CD14-positive monocyte (primary cell): Measurements from ENCODE around the gene AATK. TPM values are rescaled to one million over a fixed set of nuclear protein-coding genes. Genes with fewer than 3 reads are reported as not detected.

Experiments used
- DNase-seq, 3 donors: peaks; one replicate each; pipeline ENCODE4 v3.0.0-alpha.2; 2011 to 2022
- H2AFZ ChIP-seq: 2 replicates; pipeline ENCODE4 v1.6.0; 2012; ENCODE audit warnings: mild to moderate bottlenecking, low read depth, low read length, inconsistent platforms; ENCODE audit not compliant: insufficient read depth, poor library complexity, severe bottlenecking
- H3K27ac ChIP-seq, 2 donors: 1 replicate in 1 of 2; 2 replicates in 1 of 2; pipeline ENCODE4 v1.5.1; 2012 to 2013; ENCODE audit warnings: low read length in 2 of 2, control low read depth in 1 of 2, inconsistent platforms in 1 of 2, low read depth in 1 of 2, mild to moderate bottlenecking in 1 of 2
- H3K27me3 ChIP-seq, 2 donors: one replicate each; pipeline versions ENCODE4 v1.6.0 to v1.6.1; 2011 to 2013; ENCODE audit warnings: low read length in 2 of 2; ENCODE audit not compliant: control insufficient read depth in 2 of 2, insufficient read depth in 2 of 2
- H3K36me3 ChIP-seq, 2 donors: replicated peaks in 1 of 2; 1 replicate in 1 of 2; 2 replicates in 1 of 2; pipeline versions ENCODE4 v1.5.1 to v1.6.1; 2012 to 2013; ENCODE audit warnings: low read length in 2 of 2, control low read depth in 1 of 2, inconsistent platforms in 1 of 2, mild to moderate bottlenecking in 1 of 2; ENCODE audit not compliant: insufficient read depth in 2 of 2, control insufficient read depth in 1 of 2
- H3K4me1 ChIP-seq, 2 donors: 1 replicate in 1 of 2; 2 replicates in 1 of 2; pipeline versions ENCODE4 v1.5.1 to v1.6.1; 2012 to 2013; ENCODE audit warnings: low read length in 2 of 2, control low read depth in 1 of 2, inconsistent platforms in 1 of 2, mild to moderate bottlenecking in 1 of 2, moderate library complexity in 1 of 2; ENCODE audit not compliant: insufficient read depth in 2 of 2, control insufficient read depth in 1 of 2
- H3K4me2 ChIP-seq: replicated peaks from 2 replicates; pipeline ENCODE3; 2012; ENCODE audit warnings: low read length, moderate library complexity, mild to moderate bottlenecking; ENCODE audit not compliant: poor library complexity, severe bottlenecking; ENCODE audit errors: extremely low read depth
- H3K4me3 ChIP-seq, 3 experiments: fragments of 200-600 bp in 1 of 3; sonication (generic) in 1 of 3; replicated peaks in 1 of 3; 1 replicate in 2 of 3; 2 replicates in 1 of 3; pipeline ENCODE4 v1.5.1; 2011 to 2013; ENCODE audit warnings: low read length in 3 of 3, mild to moderate bottlenecking in 3 of 3, control low read depth in 2 of 3, low read depth in 2 of 3, inconsistent platforms in 1 of 3, moderate library complexity in 1 of 3
- H3K79me2 ChIP-seq: 2 replicates; pipeline ENCODE4 v1.6.0; 2012; ENCODE audit warnings: mild to moderate bottlenecking, control low read depth, inconsistent platforms, low read length, moderate library complexity; ENCODE audit not compliant: insufficient read depth
- H3K9ac ChIP-seq: 2 replicates; pipeline ENCODE4 v1.6.0; 2017; ENCODE audit warnings: low read length, mild to moderate bottlenecking; ENCODE audit not compliant: insufficient read depth, poor library complexity, severe bottlenecking
- H3K9me3 ChIP-seq, 2 donors: replicated peaks in 1 of 2; 1 replicate in 1 of 2; 2 replicates in 1 of 2; pipeline versions ENCODE4 v1.5.1 to v1.6.1; 2012 to 2013; ENCODE audit warnings: low read length in 2 of 2, control low read depth in 1 of 2; ENCODE audit not compliant: control insufficient read depth in 1 of 2, insufficient read depth in 1 of 2
- H4K20me1 ChIP-seq: 2 replicates; pipeline ENCODE4 v1.6.0; 2012; ENCODE audit warnings: mild to moderate bottlenecking, low read length, control low read depth, moderate library complexity; ENCODE audit not compliant: insufficient read depth
- H3K27ac Mint-ChIP-seq, 7 donors: one replicate each; pipeline ENCODE4 v1.8.0; 2020; ENCODE audit warnings: mild to moderate bottlenecking in 7 of 7, mixed read lengths in 7 of 7, moderate library complexity in 6 of 7, inconsistent platforms in 2 of 7
- H3K27me3 Mint-ChIP-seq, 3 donors: one replicate each; pipeline ENCODE4 v1.8.0; 2021 to 2022; ENCODE audit warnings: low read depth in 3 of 3, mild to moderate bottlenecking in 3 of 3, mixed read lengths in 3 of 3, moderate library complexity in 3 of 3, inconsistent platforms in 1 of 3
- H3K36me3 Mint-ChIP-seq, 2 donors: one replicate each; pipeline ENCODE4 v1.8.0; 2020; ENCODE audit warnings: mixed read lengths in 2 of 2, inconsistent platforms in 1 of 2, mild to moderate bottlenecking in 1 of 2
- H3K4me1 Mint-ChIP-seq: one replicate; pipeline ENCODE4 v1.8.0; 2020; ENCODE audit warnings: mild to moderate bottlenecking, mixed read lengths
- H3K4me3 Mint-ChIP-seq, 2 donors: one replicate each; pipeline ENCODE4 v1.8.0; 2020; ENCODE audit warnings: mild to moderate bottlenecking in 2 of 2, mixed read lengths in 2 of 2, moderate library complexity in 1 of 2
- H3K9me3 Mint-ChIP-seq, 7 donors: one replicate each; pipeline ENCODE4 v1.8.0; 2020 to 2022; ENCODE audit warnings: mixed read lengths in 7 of 7, mild to moderate bottlenecking in 6 of 7, moderate library complexity in 6 of 7, inconsistent platforms in 2 of 7
- WGBS: methylation state at CpG from one replicate; pipeline ENCODE4 v1.1.5; 2013; ENCODE audit warnings: missing lambda C conversion rate; ENCODE audit not compliant: insufficient coverage; 5-methylcytosine and 5-hydroxymethylcytosine counted together
- intact Hi-C, 2 donors: fragments of 100-400 bp; cut with micrococcal nuclease; formaldehyde crosslinking; loops; one replicate each; pipeline versions ENCODE4 v1.15.0 to v1.15.1; 2023
- polyA plus RNA-seq, 3 donors: library from polyadenylated mRNA; depleted of rRNA in 1 of 3; unstranded in 2 of 3; stranded (reverse) in 1 of 3; fragments of 300-500 nt in 2 of 3; fragments of >200 nt in 1 of 3; fragmentation: Illumina TruSeq in 2 of 3; gene quantifications; 1 replicate in 2 of 3; 2 replicates in 1 of 3; pipeline ENCODE4 v1.2.3, GENCODE V29; 2012 to 2021
- TF ChIP-seq, protein P1 (sequence below): fragments of 200-600 bp; IDR thresholded peaks from one replicate; pipeline ENCODE4 v1.8.0; 2022; ENCODE audit warnings: antibody characterized with exemption, mild to moderate bottlenecking

The AATK gene
- polyA plus RNA-seq, 3 donors, result 0.93 to 15.3 (median 2.0) TPM

DNA sequence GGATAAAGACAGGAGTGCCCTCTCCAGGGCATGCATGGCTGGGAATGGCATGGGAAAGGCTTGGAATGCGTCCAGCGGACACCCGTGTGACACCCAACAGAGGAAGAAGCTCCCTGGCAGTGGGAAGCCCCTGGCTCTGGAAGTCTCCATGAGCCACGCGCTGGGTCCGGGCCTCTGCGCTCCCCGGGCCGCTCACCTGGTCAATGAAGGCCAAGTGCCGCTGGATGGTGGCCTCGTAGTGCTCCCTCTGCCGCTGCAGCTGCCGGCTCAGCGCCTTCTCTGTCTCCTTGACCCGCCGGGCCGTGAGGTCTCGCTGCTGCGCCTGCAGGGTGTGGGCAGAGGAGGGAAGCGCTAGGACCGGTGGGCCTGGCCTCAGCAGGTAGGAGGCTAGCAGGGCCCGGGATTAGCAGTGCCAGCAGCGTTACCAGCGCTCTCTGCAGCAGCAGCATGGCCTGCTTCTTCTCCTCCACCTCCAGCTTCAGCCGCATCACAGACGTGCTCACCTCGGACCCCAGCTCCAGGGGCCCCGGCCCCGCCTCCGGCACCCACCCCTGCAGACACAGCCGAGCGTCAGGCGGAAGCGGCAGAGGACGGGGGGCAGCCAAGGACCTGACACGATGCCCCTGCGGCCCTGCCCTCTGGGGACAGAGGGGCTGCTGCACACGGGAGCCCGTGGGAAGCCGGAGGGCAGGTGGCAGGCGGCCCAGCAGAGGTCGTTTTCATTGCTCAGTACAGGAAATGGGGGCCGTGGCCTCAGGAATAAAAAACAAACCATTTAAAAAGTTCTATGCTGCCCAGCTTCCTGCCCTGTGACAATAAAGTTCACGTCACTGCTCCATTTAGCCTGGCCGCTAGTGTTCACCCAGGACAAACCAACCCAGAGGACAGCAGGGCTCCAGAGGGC, 30.7 kb upstream of the AATK start:
- intact Hi-C loops, result no loop called here

DNA sequence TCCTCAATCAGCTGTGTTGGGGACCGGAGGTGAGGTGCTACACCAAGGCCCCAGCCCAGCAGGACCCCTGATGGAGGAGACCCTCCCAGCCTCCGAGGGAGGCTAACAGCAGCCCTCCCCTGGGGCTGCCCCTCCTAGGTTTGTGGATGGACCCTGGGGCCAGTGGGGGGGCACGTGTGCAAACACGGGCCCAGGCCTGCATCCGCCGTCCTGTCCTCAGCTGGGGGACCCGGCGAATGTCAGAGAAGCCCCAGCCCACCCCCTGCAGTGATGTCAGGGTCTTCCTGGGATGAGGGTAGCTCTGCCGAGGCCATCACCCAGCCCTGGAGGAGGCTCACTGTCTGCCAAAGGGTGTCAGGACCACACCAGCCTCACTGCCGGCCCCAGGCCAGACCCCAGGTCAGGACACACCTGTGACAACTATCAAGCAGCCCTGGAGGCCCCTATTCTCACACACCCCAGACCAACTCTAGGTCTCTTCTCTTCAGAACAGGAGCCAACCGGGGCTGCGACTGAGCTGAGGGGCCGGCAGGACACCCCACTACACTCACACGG, 30.0 kb upstream of the AATK start:
- TF ChIP-seq, protein P1, sequence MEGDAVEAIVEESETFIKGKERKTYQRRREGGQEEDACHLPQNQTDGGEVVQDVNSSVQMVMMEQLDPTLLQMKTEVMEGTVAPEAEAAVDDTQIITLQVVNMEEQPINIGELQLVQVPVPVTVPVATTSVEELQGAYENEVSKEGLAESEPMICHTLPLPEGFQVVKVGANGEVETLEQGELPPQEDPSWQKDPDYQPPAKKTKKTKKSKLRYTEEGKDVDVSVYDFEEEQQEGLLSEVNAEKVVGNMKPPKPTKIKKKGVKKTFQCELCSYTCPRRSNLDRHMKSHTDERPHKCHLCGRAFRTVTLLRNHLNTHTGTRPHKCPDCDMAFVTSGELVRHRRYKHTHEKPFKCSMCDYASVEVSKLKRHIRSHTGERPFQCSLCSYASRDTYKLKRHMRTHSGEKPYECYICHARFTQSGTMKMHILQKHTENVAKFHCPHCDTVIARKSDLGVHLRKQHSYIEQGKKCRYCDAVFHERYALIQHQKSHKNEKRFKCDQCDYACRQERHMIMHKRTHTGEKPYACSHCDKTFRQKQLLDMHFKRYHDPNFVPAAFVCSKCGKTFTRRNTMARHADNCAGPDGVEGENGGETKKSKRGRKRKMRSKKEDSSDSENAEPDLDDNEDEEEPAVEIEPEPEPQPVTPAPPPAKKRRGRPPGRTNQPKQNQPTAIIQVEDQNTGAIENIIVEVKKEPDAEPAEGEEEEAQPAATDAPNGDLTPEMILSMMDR, result no peak
- DNase-seq, result no peak

More for the DNA sequence above, 30.7 kb upstream of the AATK start:
- H3K4me1 Mint-ChIP-seq, result peaks cover 2% of the 10 kb centered on the region
- DNase-seq, result no peak
- TF ChIP-seq, protein P1, result no peak
- Histone ChIP-seq H3K9me3 (no peaks in the 10 kb centered on the region), H4K20me1 (no peaks in the 10 kb centered on the region), H3K4me3 (no peak overlapping the region), H3K4me1 (peaks cover 2 to 4% of the 10 kb centered on the region in 2 donors), H3K27me3 (no peaks in the 10 kb centered on the region), H3K27ac (no peak overlapping the region), H3K4me2 (no peak overlapping the region), H3K9ac (no peak overlapping the region), H3K36me3 (peaks cover 4 to 18% of the 10 kb centered on the region in 2 donors), H2AFZ (no peak overlapping the region), H3K79me2 (no peaks in the 10 kb centered on the region)
- no peaks in the 10 kb centered on the region for H3K27me3 Mint-ChIP-seq
- no peaks in the 10 kb centered on the region for H3K9me3 Mint-ChIP-seq
- no peak overlapping the region for H3K27ac Mint-ChIP-seq
- WGBS, result 91% methylated on average over 39 of the region's 45 CpGs
- H3K36me3 Mint-ChIP-seq, result peaks cover 10 to 29% of the 10 kb centered on the region in 2 donors
- H3K4me3 Mint-ChIP-seq, result no peak overlapping the region

More for the DNA sequence above, 30.0 kb upstream of the AATK start:
- Mint-ChIP-seq H3K4me3 (no peak overlapping the region), H3K36me3 (peaks cover 8 to 31% of the 10 kb centered on the region in 2 donors), H3K27ac (no peak overlapping the region), H3K4me1 (peaks cover 2% of the 10 kb centered on the region), H3K9me3 (no peaks in the 10 kb centered on the region), H3K27me3 (no peaks in the 10 kb centered on the region)
- H4K20me1 ChIP-seq, result no peaks in the 10 kb centered on the region
- no peak overlapping the region for H3K4me2 ChIP-seq
- no peak overlapping the region for H3K27ac ChIP-seq
- H3K9ac ChIP-seq, result no peak overlapping the region
- peaks cover 2 to 4% of the 10 kb centered on the region in 2 donors for H3K4me1 ChIP-seq
- H3K4me3 ChIP-seq, result no peak overlapping the region
- 93% methylated on average over 8 of the region's 14 CpGs for WGBS
- H3K79me2 ChIP-seq, result no peaks in the 10 kb centered on the region
- H3K36me3 ChIP-seq, result peaks cover 4 to 18% of the 10 kb centered on the region in 2 donors
- no peaks in the 10 kb centered on the region for H3K9me3 ChIP-seq
- H2AFZ ChIP-seq, result no peak overlapping the region
- intact Hi-C loops, result no loop called here
- H3K27me3 ChIP-seq, result no peaks in the 10 kb centered on the region
